Left hindlimb (tissue), 1 donor: Measurements from ENCODE around the gene NRIP1.
"Not testable (repeated sequence)": the region's sequence is repeated elsewhere in the genome, so short reads cannot be mapped to it uniquely, and the experiment has no call there.

ENCODE experiments used
- DNase-seq: peaks from one replicate; pipeline ENCODE4 v3.0.0-alpha.2; 2018

NRIP1 gene

DNA sequence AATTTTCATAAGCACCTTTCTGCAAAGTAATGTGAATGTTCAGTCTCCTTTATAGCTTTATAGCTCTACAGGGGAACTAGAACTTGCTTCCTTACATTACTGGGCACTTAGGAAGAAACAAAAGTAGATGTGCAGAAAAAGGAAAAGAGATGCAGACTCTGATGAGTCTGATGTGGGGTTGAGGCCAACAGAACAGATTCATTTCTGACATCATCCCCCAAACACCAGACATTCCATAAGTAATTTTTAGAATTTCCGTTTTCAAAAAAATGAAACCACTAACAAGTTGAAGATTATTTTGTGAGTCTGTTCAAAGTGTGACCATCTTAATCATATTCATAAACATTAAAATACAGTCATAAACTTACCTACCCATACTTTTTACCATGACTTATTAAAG is 96.0 kb downstream of the NRIP1 start:
- no peak for DNase-seq

DNA sequence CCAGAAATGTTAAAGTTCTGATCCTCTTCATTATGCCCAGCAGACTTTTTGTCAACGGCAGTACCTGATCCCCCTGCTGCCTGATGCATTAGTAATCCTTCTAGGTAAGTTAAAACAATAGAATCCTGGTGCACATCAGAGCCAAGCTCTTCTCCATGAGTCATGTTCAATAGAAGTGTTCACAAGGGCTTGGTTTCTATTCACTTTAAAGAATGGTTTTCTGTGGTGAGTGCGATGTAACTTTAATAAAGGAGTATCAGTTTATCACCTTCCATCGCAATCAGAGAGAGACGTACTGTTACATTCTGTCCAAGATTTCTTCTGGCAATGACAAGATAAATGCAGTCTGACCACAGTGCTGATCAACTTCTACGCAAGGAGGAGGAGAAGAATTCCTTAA is 96.8 kb downstream of the NRIP1 start:
- no peak for DNase-seq

- no peak for DNase-seq
Measured at GRCh38 chr21:14964621-14965020, 100.2 kb downstream of the NRIP1 start.

DNA sequence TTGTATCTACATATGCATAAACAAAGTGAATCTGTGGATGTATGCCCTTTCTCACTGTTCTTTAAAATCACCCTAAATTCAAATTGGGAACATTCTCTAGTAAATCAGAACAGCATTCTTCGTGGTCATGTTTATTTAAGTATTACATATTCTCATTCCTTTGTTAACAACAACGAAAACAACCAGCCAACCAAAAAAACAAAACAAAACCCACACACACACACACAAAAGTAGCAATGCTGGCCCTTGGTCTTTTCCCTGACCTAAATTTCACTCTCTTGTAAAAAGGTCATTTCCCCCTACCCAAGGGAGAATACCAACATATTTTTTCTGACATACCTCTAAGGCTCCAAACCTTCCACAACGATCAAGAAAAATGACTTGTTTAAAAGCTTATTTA is 102.6 kb downstream of the NRIP1 start:
- DNase-seq, result no peak

GRCh38 chr21:14961502-14961901 is 103.3 kb downstream of the NRIP1 start:
- no peak for DNase-seq

GRCh38 chr21:14959343-14959742 is 105.5 kb downstream of the NRIP1 start:
- DNase-seq, result no peak

DNA sequence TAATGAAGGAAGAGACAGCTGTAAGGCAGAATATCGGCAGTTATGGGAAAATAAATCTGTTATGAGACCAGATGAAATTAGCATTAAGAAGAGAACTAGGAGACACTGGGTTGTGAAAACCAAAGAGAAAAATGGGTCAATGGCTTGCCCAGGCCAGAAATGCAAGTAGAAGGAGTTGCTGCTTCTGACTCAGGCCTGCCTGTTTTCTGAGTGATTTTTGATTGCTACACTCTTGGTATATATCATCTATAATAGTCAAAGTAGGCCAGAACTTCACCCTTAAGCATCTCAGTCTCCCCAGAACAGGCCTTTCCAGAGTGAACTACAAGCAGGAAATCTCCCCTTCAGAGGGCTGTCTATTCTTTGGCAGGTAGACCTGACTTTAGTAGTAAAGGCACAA is 107.0 kb downstream of the NRIP1 start:
- DNase-seq, result no peak

DNA sequence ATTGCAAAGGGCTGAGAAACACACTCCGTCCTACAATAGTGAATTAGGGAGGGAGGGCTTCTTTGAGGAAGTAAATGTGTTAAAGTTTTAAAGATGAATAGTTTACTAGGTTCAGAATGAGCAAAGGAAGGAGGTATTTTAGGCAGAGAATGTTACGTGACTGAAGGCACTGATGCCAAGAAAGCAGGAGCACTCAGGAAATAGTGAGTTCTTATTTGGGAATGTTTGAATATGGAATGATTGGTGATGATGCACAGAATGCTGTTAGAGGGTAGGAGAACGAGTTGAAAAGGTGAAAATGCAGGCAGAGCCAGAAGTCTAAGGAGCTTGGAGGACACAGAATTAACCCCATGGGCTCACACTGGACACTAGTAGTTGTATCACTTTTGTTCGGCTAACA is 108.0 kb downstream of the NRIP1 start:
- DNase-seq, result no peak

DNA sequence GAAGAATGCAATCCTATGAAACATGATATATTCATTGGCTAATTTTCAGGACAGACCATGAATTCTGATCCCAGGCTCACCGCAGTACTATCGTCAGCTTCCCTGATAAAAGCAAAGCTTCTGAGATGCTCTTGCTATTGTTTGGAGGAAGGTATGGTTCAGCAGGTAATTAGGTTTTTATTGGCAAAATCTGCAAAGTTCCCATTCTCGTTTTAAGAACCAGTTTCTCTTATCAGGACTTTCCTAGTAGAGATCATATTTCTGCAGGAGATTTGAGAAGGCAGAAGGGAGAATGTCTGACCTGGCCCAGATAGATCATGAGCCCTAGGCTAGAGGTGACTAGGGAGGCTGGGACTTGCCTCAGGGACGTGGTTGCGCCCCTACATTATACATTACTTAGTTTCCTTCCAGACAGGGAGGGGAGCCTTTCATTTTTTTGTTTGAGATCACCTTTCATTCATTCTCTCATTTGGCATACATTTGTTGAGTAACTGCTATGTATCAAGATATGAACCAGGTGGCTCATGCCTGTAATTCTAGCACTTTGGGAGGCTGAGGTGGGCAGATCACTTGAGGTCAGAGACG is 108.8 kb downstream of the NRIP1 start:
- DNase-seq, result no peak

DNA sequence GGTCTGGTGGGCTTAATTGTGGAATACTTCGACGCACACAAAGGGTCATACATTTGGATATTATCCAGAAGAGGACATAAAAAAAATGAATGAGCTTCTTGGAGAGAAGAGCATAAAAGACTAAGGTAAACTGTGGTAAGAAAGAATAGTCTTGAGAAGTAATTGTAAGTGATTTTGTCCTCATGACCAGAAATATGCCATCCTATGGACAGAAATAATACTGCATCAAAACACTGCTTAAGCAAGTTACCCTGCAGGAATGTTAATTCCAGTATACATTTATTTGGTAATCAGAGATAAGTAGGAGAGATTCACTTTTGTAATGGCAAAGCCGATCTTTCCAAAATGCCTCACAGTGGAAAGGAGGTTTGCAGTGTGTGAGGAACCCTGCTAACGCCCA is 111.9 kb downstream of the NRIP1 start:
- no peak for DNase-seq

- DNase-seq, result no peak
Measured at GRCh38 chr21:14949603-14950002, 115.2 kb downstream of the NRIP1 start.

DNA sequence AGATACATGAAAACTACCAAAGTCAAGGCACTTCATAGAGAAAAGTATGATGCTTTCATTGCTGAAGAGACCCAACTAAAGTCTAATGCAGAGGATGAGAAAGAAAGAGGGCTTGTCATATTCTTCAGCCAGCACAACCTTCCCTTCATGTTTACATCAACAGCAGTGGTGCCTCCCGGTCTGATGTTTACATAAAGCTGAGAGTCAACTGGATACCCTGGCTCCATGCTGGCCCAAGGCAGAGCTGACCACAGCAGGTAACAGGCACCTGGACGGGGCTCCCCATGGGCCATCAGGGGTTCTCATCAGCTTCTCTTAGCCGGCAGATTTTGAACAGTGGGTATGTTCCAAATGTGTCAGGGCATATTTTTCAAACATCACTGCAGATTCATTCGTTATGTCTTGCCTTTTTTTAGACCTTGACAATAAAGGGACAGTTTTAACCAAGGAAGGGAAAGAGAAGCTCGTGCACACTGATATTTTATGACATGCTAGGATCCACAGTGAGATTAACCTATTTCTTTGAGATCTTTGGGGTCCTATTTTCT is 117.1 kb downstream of the NRIP1 start:
- no peak for DNase-seq

DNA sequence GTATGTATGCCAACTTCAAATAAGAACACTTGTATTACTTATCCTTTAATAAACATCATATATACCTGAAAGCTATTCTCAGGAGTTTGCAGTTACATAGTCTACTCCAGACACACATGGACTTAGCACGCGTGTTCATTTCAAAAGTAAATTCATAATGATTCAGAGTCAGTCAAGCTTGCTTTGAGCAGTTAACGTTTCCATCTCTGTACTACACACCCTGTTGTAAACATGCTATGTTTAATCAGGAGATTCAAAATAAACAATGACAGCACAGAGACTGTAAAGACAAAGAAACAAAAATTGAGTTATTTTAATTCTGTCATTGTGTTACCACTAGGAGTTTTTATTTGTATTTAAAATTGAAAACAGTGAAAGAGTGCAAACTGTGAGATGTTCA is 119.6 kb downstream of the NRIP1 start:
- no peak for DNase-seq

GRCh38 chr21:14943616-14944015 is 121.2 kb downstream of the NRIP1 start:
- no peak for DNase-seq

DNA sequence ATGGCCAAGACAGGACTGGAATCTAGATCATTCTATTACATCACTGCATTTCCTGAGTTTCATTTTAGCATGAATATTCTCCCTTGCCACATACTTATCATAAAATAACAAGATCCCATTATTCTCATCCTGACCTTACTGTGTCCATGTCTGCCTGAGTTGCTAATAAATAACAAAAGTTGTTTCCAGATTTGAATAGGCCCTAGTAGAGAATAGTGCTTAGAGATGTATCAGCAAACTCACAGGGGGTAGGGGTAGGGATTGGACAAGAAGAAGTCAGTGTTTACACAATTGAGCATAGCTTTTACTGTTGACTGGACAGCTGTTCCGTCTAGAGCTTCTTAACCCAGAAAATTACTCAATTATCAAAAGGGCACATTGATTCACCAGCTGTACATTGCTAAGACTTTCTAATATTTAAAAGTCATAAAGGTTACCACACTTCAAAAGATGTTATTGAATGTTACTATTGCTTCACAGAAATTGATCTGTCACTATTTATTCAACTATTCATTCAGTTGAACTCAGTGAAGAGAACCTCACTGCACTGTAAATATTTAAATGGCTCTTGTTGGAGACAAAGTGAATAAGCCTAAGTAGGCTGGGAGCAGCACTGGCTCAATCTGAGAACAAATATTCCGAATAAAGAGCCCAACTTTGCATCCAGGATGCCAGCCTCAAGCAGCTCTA is 121.9 kb downstream of the NRIP1 start:
- no peak for DNase-seq

GRCh38 chr21:14927324-14927723 is 137.5 kb downstream of the NRIP1 start:
- DNase-seq, result not testable (repeated sequence)

DNA sequence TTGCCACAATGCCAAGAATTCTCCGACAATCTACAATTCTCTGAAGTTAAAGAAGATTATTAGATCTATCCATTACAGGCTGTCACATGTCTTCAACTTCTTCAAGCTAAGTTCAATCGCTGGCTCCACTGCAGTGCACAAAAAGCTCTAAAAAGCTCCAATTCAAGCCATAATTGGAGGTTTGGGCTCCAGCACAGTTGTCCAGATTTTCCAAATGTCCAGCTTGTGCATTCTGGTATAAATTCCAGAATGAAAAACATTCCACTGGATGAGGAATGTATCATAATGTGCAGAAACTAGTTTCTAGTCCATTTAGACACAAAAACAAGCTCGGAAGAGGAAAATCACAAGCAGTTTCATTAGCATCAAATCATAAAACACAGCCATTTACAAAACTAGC is 138.6 kb downstream of the NRIP1 start:
- DNase-seq, result no peak

- no peak for DNase-seq
Measured at GRCh38 chr21:14923468-14923867, 141.3 kb downstream of the NRIP1 start.

- DNase-seq, result no peak
Measured at GRCh38 chr21:14922980-14923379, 141.8 kb downstream of the NRIP1 start.

- DNase-seq, result no peak
Measured at GRCh38 chr21:14918527-14918926, 146.3 kb downstream of the NRIP1 start.

DNA sequence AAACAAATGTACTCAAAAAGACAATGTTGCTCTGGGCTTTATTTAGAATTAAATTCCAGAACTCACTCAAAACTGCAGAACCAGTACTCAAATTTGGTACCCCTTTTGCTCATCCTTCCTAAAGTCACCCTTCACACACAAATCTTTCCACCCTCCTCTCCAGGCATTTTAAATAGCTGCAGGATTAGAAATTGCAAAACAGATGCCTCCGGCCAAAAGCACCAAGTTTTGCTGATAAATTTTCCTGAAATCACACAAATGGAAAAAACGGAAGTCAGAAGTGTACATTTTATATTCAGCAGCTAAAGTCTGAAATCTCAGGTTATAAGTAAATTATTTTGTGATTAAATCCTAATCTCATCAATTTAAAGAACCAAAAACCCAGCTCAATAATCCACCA is 147.0 kb downstream of the NRIP1 start:
- no peak for DNase-seq

DNA sequence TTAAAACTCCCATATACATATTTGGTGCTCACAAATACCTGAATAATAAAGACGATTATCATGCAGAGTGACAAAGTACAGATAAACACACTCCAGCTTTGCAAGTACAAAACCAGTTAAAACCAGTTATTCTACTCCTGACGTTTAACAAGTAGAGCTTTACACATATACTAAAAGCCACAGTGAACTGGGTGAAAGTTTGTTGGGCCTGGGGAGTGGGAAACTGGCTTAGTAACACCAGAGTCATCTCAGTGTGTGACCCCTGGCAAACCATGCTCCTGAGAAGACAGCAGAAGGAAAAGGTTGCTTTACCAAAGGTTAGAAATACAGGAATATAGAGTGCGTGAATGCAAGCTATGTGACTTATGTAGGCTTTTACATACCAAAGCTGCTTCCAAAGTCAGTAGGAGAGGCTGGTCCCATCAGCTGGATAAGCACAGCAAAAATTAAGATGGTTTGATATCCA is 148.1 kb downstream of the NRIP1 start:
- no peak for DNase-seq

DNA sequence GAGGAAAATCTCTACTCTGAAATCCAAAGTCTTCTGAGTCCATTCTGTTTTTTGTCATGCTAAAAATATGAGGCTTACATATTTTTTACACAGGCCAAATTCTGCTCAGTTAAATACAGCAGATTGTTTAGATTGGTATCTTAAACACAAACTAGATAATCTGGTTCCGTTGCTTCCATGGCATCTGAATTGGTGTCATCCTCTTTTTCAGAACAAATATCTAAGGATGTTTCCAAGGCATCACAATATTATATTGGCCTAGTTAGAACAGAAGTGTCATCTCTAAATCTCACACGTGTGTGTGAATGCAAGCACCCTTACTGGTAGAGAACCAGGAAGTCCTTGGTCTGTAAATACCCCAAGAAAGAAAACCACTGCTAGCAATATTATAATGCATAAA is 151.2 kb downstream of the NRIP1 start:
- DNase-seq, result no peak

DNA sequence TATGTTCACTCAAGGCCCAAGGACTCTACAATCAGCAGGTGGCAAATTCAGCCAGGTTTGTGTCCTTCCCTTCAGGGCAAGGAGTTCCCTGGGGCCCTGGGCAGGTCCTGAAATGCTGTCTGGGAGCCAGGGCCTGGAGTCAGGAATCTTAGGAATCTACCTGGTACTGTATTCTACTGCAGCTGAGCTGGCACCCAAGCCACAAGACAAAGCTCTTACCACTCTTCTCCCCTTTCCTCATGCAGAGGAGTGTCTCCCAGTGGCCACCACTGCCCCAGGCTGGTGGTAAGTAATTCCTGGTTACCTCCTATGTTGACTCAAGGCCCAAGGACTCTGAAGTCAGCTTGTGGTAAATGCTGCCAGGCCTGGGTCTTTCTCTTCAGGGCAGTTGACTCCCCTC is 153.4 kb downstream of the NRIP1 start:
- no peak for DNase-seq
